ENCODE data around the gene CRIP2. TPM values are rescaled to one million over a fixed set of nuclear protein-coding genes. Genes with fewer than 3 reads are reported as not detected.

CRIP2 gene
- total and polyA plus RNA-seq, 9 donors: 144 to 335 (median 235) TPM

- Histone ChIP-seq H3K27ac (ENCODE audit: low read length) (no peak overlapping the region), H3K9me3 (replicated peaks; ENCODE audit: control insufficient read depth, low read depth, low read length) (no peaks in the 10 kb centered on the region), H3K36me3 (ENCODE audit: control insufficient read depth, insufficient read depth, low read length) (peaks cover 49% of the 10 kb centered on the region), H3K4me3 (ENCODE audit: low read length) (no peak overlapping the region), H3K27me3 (ENCODE audit: control insufficient read depth, insufficient read depth, low read length) (no peaks in the 10 kb centered on the region), H3K4me1 (ENCODE audit: control insufficient read depth, insufficient read depth, low read length) (peaks cover 87% of the 10 kb centered on the region)
- WGBS (ENCODE audit: insufficient coverage): 74% methylated on average over 37 of the region's 54 CpGs
- DNase-seq: no peak
These were observed 4.9 kb upstream of the CRIP2 start for GRCh38 chr14:105469456-105470349.

GRCh38 chr14:105470350-105471296 is 4.0 kb upstream of the CRIP2 start:
- 47% methylated on average over 18 of the region's 34 CpGs for WGBS (ENCODE audit: insufficient coverage)
- Histone ChIP-seq H3K9me3 (replicated peaks; ENCODE audit: control insufficient read depth, low read depth, low read length) (no peaks in the 10 kb centered on the region), H3K36me3 (ENCODE audit: control insufficient read depth, insufficient read depth, low read length) (peaks cover 40% of the 10 kb centered on the region), H3K4me3 (ENCODE audit: low read length) (no peak overlapping the region), H3K4me1 (ENCODE audit: control insufficient read depth, insufficient read depth, low read length) (peaks cover 83% of the 10 kb centered on the region), H3K27me3 (ENCODE audit: control insufficient read depth, insufficient read depth, low read length) (no peaks in the 10 kb centered on the region), H3K27ac (ENCODE audit: low read length) (peak overlapping the region; percentile 42)
- DNase-seq: no peak

GRCh38 chr14:105471297-105471821 is 3.3 kb upstream of the CRIP2 start:
- Histone ChIP-seq H3K27ac (ENCODE audit: low read length) (peak overlapping the region; percentile 59), H3K4me1 (ENCODE audit: control insufficient read depth, insufficient read depth, low read length) (peaks cover 83% of the 10 kb centered on the region), H3K36me3 (ENCODE audit: control insufficient read depth, insufficient read depth, low read length) (peaks cover 39% of the 10 kb centered on the region), H3K27me3 (ENCODE audit: control insufficient read depth, insufficient read depth, low read length) (no peaks in the 10 kb centered on the region), H3K4me3 (ENCODE audit: low read length) (no peak overlapping the region), H3K9me3 (replicated peaks; ENCODE audit: control insufficient read depth, low read depth, low read length) (no peaks in the 10 kb centered on the region)
- WGBS (ENCODE audit: insufficient coverage): 48% methylated on average over 13 of the region's 19 CpGs
- no peak for DNase-seq

- H3K4me1 ChIP-seq (ENCODE audit: control insufficient read depth, insufficient read depth, low read length): peaks cover 85% of the 10 kb centered on the region
- H3K27ac ChIP-seq (ENCODE audit: low read length): peak overlapping the region; percentile 72
- peaks cover 35% of the 10 kb centered on the region for H3K36me3 ChIP-seq (ENCODE audit: control insufficient read depth, insufficient read depth, low read length)
- H3K9me3 ChIP-seq (replicated peaks; ENCODE audit: control insufficient read depth, low read depth, low read length): no peaks in the 10 kb centered on the region
- WGBS (ENCODE audit: insufficient coverage): 84% methylated on average over 5 of the region's 8 CpGs
- peaks cover 3% of the 10 kb centered on the region for H3K27me3 ChIP-seq (ENCODE audit: control insufficient read depth, insufficient read depth, low read length)
- no peak overlapping the region for H3K4me3 ChIP-seq (ENCODE audit: low read length)
- DNase-seq: no peak
These were observed 2.7 kb upstream of the CRIP2 start for GRCh38 chr14:105471823-105472485.

GRCh38 chr14:105472486-105472991 is 2.1 kb upstream of the CRIP2 start:
- no peaks in the 10 kb centered on the region for H3K9me3 ChIP-seq (replicated peaks; ENCODE audit: control insufficient read depth, low read depth, low read length)
- peak overlapping the region; percentile 92 for H3K27ac ChIP-seq (ENCODE audit: low read length)
- WGBS (ENCODE audit: insufficient coverage): 74% methylated on average over 12 of the region's 12 CpGs
- H3K4me3 ChIP-seq (ENCODE audit: low read length): no peak overlapping the region
- H3K36me3 ChIP-seq (ENCODE audit: control insufficient read depth, insufficient read depth, low read length): peaks cover 29% of the 10 kb centered on the region
- DNase-seq: peak; percentile 77
- H3K27me3 ChIP-seq (ENCODE audit: control insufficient read depth, insufficient read depth, low read length): peaks cover 3% of the 10 kb centered on the region
- peaks cover 85% of the 10 kb centered on the region for H3K4me1 ChIP-seq (ENCODE audit: control insufficient read depth, insufficient read depth, low read length)

- peak overlapping the region; percentile 92 for H3K27ac ChIP-seq (ENCODE audit: low read length)
- peak; percentile 59 for DNase-seq
- H3K9me3 ChIP-seq (replicated peaks; ENCODE audit: control insufficient read depth, low read depth, low read length): no peaks in the 10 kb centered on the region
- peaks cover 5% of the 10 kb centered on the region for H3K27me3 ChIP-seq (ENCODE audit: control insufficient read depth, insufficient read depth, low read length)
- peaks cover 79% of the 10 kb centered on the region for H3K4me1 ChIP-seq (ENCODE audit: control insufficient read depth, insufficient read depth, low read length)
- WGBS (ENCODE audit: insufficient coverage): 29% methylated on average over 5 of the region's 7 CpGs
- peak overlapping the region; percentile 32 for H3K4me3 ChIP-seq (ENCODE audit: low read length)
- peaks cover 24% of the 10 kb centered on the region for H3K36me3 ChIP-seq (ENCODE audit: control insufficient read depth, insufficient read depth, low read length)
These were observed 1.5 kb upstream of the CRIP2 start for GRCh38 chr14:105473033-105473676.

- Histone ChIP-seq H3K9me3 (replicated peaks; ENCODE audit: control insufficient read depth, low read depth, low read length) (no peaks in the 10 kb centered on the region), H3K27ac (ENCODE audit: low read length) (peak overlapping the region; percentile 92), H3K4me3 (ENCODE audit: low read length) (peak overlapping the region; percentile 32), H3K4me1 (ENCODE audit: control insufficient read depth, insufficient read depth, low read length) (peaks cover 72% of the 10 kb centered on the region), H3K27me3 (ENCODE audit: control insufficient read depth, insufficient read depth, low read length) (peaks cover 5% of the 10 kb centered on the region), H3K36me3 (ENCODE audit: control insufficient read depth, insufficient read depth, low read length) (peaks cover 18% of the 10 kb centered on the region)
- WGBS (ENCODE audit: insufficient coverage): 4% methylated on average over 38 of the region's 60 CpGs
- peak; percentile 93 for DNase-seq
These were observed 741 bp upstream of the CRIP2 start for GRCh38 chr14:105473677-105474482.

GRCh38 chr14:105475269-105476096 is 862 bp downstream of the CRIP2 start:
- peaks cover 7% of the 10 kb centered on the region for H3K27me3 ChIP-seq (ENCODE audit: control insufficient read depth, insufficient read depth, low read length)
- peaks cover 71% of the 10 kb centered on the region for H3K4me1 ChIP-seq (ENCODE audit: control insufficient read depth, insufficient read depth, low read length)
- DNase-seq: peak; percentile 69
- H3K36me3 ChIP-seq (ENCODE audit: control insufficient read depth, insufficient read depth, low read length): peaks cover 17% of the 10 kb centered on the region
- peak overlapping the region; percentile 95 for H3K27ac ChIP-seq (ENCODE audit: low read length)
- peak overlapping the region; percentile 62 for H3K4me3 ChIP-seq (ENCODE audit: low read length)
- H3K9me3 ChIP-seq (replicated peaks; ENCODE audit: control insufficient read depth, low read depth, low read length): no peaks in the 10 kb centered on the region
- WGBS (ENCODE audit: insufficient coverage): 4% methylated on average over 42 of the region's 48 CpGs
